K562 (cell line): ENCODE results near the gene DUOXA2. TPM values are rescaled to one million over a fixed set of nuclear protein-coding genes. Genes with fewer than 3 reads are reported as not detected.

Experiments used
- CBX5 ChIP-seq: IDR thresholded peaks from 2 replicates; pipeline ENCODE4 v1.6.1; 2014; ENCODE audit warnings: low read depth, borderline replicate concordance
- KLF16 ChIP-seq: IDR thresholded peaks from 2 replicates; pipeline ENCODE4 v1.6.1; 2016; ENCODE audit warnings: antibody characterized with exemption
- MAFK ChIP-seq: IDR thresholded peaks from 2 replicates; pipeline ENCODE4 v1.6.1; 2011; ENCODE audit warnings: low read length, improper control_type of control experiment
- POLR2A ChIP-seq: fragments of 450-650 bp; conservative IDR thresholded peaks from 2 replicates; pipeline ENCODE4 v1.6.1; 2016
- RAD21 ChIP-seq, 2 experiments: fragments of 250-450 bp in 1 of 2; fragments of 450-650 bp in 1 of 2; sonication (Bioruptor Pico) in 1 of 2; formaldehyde crosslinking in 1 of 2; IDR thresholded peaks in 1 of 2; conservative IDR thresholded peaks in 1 of 2; 2 replicates each; pipeline versions ENCODE4 v1.4.0 to v1.8.0; 2020 to 2022; ENCODE audit warnings: mild to moderate bottlenecking in 2 of 2, moderate library complexity in 1 of 2
- RB1 ChIP-seq: fragments of 450-650 bp; IDR thresholded peaks from 2 replicates; pipeline ENCODE4 v1.6.1; 2017; ENCODE audit warnings: low read depth, mild to moderate bottlenecking
- SP1 ChIP-seq: sonication (generic); formaldehyde crosslinking; IDR thresholded peaks from 2 replicates; pipeline ENCODE4 v1.8.1; 2022; ENCODE audit warnings: mild to moderate bottlenecking, missing genetic modification reagents
- SRF ChIP-seq, 2 experiments: fragments of 250-450, 450-650 bp in 1 of 2; sonication (Bioruptor Pico) in 1 of 2; sonication (generic) in 1 of 2; formaldehyde crosslinking; IDR thresholded peaks; 2 replicates each; pipeline versions ENCODE4 v1.5.0 to v1.5.1; 2020 to 2022; ENCODE audit warnings: mild to moderate bottlenecking in 1 of 2, missing genetic modification reagents in 1 of 2
- STAG1 ChIP-seq: sonication (generic); formaldehyde crosslinking; IDR thresholded peaks from 2 replicates; pipeline ENCODE4 v1.5.0; 2020; ENCODE audit warnings: missing genetic modification reagents, borderline replicate concordance
- YY1 ChIP-seq, 3 experiments: IDR thresholded peaks; 2 replicates each; pipeline ENCODE4 v1.6.1; 2011; ENCODE audit warnings: low read length in 2 of 3, mild to moderate bottlenecking in 2 of 3, moderate library complexity in 2 of 3, borderline replicate concordance in 1 of 3, control low read depth in 1 of 3, low read depth in 1 of 3; ENCODE audit not compliant: insufficient read depth in 3 of 3, insufficient replicate concordance in 2 of 3, control insufficient read depth in 1 of 3, insufficient read length in 1 of 3; ENCODE audit errors: extremely low read depth in 1 of 3
- ZBED1 ChIP-seq: IDR thresholded peaks from 2 replicates; pipeline ENCODE4 v1.6.1; 2014
- ZNF561 ChIP-seq: fragments of 450-650 bp; formaldehyde crosslinking; conservative IDR thresholded peaks from 2 replicates; pipeline ENCODE4 v1.4.0; 2020; ENCODE audit warnings: mild to moderate bottlenecking, moderate library complexity
- polyA plus RNA-seq, 8 experiments: library from polyadenylated mRNA; depleted of rRNA in 4 of 8; stranded (reverse) in 5 of 8; unstranded in 3 of 8; fragments of >200 nt; fragmentation: Nextera tagmentation in 2 of 8; fragmentation: Illumina TruSeq in 1 of 8; extraction: Ambion mirVana in 2 of 8; extraction: Trizol in 1 of 8; gene quantifications; 2 replicates each; pipeline versions ENCODE4 v1.2.1 to v1.2.3, GENCODE V29; 2011 to 2014; ENCODE audit warnings: inconsistent platforms in 1 of 8, missing spikeins in 1 of 8
- total RNA-seq, 7 experiments: library from RNA; depleted of rRNA in 6 of 7; stranded (reverse); fragments of >200 nt in 6 of 7; fragmentation: Illumina TruSeq in 2 of 7; extraction: Trizol in 2 of 7; gene quantifications; 2 replicates each; pipeline versions ENCODE4 v1.2.1 to v1.2.3, GENCODE V29; 2011 to 2021; ENCODE audit warnings: low replicate concordance in 1 of 7
- TF ChIP-seq, protein P1 (sequence below), 2 experiments: IDR thresholded peaks; 2 replicates each; pipeline ENCODE4 v1.6.1; 2012; ENCODE audit warnings: improper control_type of control experiment in 2 of 2, low read depth in 2 of 2, low read length in 2 of 2, borderline replicate concordance in 1 of 2
- TF ChIP-seq, protein P2 (sequence below), 2 experiments: fragments of 450-650 bp; formaldehyde crosslinking in 1 of 2; IDR thresholded peaks; 2 replicates each; pipeline versions ENCODE4 v1.4.0 to v1.6.1; 2014 to 2020; ENCODE audit warnings: mild to moderate bottlenecking in 2 of 2, borderline replicate concordance in 1 of 2, low read depth in 1 of 2
- TF ChIP-seq, protein P3 (sequence below): sonication (generic); formaldehyde crosslinking; IDR thresholded peaks from 2 replicates; pipeline ENCODE4 v1.8.1; 2023; ENCODE audit warnings: mild to moderate bottlenecking, missing genetic modification reagents

The DUOXA2 gene
- total and polyA plus RNA-seq, 9 of the 15 experiments (the other 6 are each of a cell fraction or from before 2014, with no cell fraction given): not detected

DNA sequence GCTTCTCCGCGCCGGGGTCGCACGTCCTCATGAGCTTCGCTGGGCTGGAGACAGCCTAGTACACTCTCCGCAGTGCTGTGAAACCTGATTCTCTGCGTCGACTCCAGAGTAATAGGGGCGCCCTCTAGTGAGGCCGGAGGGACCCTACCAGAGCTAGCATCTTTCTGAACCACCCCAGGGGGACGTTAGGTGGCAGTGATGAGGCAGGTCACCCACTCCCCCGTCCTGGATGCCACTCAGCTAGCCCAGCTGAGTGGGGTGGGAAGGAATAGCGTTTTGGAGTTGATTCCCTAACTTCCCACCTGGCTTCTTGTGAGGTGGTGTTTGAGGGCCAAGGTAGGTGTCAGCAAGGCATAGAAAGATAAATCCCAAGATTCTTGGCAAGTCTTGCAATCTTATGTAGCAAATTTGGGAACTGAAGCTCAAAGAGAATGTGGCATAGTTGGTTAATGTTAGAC, 4.0 kb downstream of the DUOXA2 start (continued):
- TF ChIP-seq YY1 (IDR thresholded peaks at IDR 0.05; ENCODE audit: borderline replicate concordance in 1 of 3, control insufficient read depth in 1 of 3, extremely low read depth in 1 of 3, insufficient read depth in 3 of 3, insufficient read length in 1 of 3, insufficient replicate concordance in 2 of 3, low read depth in 1 of 3, low read length in 2 of 3) (peak in 1 of 3 experiments; percentile 24), STAG1 (CRISPR knock-in tag) (peak; percentile 75; the same call in 1 of the 2 replicates), MAFK (peak; percentile 26; the same call in 1 of the 2 replicates), SP1 (CRISPR knock-in tag) (no peak), SRF (CRISPR knock-in tag; IDR thresholded peaks at IDR 0.05) (no peak), ZNF561 (CRISPR knock-in tag) (no peak), KLF16 (peak; percentile 79), RB1 (peak; percentile 91), POLR2A (no peak), CBX5 (0 out of 2 replicates have a peak, but pooled peaks have one; percentile 49), ZBED1 (no peak), RAD21 (CRISPR knock-in tag; conservative IDR thresholded peaks at IDR 0.05 in 1 of 2, IDR thresholded peaks at IDR 0.05 in 1 of 2) (peak; percentile 93 to 97)
- TF ChIP-seq, protein P1, sequence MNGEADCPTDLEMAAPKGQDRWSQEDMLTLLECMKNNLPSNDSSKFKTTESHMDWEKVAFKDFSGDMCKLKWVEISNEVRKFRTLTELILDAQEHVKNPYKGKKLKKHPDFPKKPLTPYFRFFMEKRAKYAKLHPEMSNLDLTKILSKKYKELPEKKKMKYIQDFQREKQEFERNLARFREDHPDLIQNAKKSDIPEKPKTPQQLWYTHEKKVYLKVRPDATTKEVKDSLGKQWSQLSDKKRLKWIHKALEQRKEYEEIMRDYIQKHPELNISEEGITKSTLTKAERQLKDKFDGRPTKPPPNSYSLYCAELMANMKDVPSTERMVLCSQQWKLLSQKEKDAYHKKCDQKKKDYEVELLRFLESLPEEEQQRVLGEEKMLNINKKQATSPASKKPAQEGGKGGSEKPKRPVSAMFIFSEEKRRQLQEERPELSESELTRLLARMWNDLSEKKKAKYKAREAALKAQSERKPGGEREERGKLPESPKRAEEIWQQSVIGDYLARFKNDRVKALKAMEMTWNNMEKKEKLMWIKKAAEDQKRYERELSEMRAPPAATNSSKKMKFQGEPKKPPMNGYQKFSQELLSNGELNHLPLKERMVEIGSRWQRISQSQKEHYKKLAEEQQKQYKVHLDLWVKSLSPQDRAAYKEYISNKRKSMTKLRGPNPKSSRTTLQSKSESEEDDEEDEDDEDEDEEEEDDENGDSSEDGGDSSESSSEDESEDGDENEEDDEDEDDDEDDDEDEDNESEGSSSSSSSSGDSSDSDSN (IDR thresholded peaks at IDR 0.05; ENCODE audit: borderline replicate concordance in 1 of 2, low read depth in 2 of 2, low read length in 2 of 2): 0 out of 4 replicates have a peak, but pooled peaks of 1 of the 2 experiments have one; percentile 43
- TF ChIP-seq, protein P2, sequence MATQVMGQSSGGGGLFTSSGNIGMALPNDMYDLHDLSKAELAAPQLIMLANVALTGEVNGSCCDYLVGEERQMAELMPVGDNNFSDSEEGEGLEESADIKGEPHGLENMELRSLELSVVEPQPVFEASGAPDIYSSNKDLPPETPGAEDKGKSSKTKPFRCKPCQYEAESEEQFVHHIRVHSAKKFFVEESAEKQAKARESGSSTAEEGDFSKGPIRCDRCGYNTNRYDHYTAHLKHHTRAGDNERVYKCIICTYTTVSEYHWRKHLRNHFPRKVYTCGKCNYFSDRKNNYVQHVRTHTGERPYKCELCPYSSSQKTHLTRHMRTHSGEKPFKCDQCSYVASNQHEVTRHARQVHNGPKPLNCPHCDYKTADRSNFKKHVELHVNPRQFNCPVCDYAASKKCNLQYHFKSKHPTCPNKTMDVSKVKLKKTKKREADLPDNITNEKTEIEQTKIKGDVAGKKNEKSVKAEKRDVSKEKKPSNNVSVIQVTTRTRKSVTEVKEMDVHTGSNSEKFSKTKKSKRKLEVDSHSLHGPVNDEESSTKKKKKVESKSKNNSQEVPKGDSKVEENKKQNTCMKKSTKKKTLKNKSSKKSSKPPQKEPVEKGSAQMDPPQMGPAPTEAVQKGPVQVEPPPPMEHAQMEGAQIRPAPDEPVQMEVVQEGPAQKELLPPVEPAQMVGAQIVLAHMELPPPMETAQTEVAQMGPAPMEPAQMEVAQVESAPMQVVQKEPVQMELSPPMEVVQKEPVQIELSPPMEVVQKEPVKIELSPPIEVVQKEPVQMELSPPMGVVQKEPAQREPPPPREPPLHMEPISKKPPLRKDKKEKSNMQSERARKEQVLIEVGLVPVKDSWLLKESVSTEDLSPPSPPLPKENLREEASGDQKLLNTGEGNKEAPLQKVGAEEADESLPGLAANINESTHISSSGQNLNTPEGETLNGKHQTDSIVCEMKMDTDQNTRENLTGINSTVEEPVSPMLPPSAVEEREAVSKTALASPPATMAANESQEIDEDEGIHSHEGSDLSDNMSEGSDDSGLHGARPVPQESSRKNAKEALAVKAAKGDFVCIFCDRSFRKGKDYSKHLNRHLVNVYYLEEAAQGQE (IDR thresholded peaks at IDR 0.05; ENCODE audit: borderline replicate concordance): peak; percentile 94
- TF ChIP-seq, protein P2 (CRISPR knock-in tag; IDR thresholded peaks at IDR 0.05; ENCODE audit: low read depth): no peak
- TF ChIP-seq, protein P3, sequence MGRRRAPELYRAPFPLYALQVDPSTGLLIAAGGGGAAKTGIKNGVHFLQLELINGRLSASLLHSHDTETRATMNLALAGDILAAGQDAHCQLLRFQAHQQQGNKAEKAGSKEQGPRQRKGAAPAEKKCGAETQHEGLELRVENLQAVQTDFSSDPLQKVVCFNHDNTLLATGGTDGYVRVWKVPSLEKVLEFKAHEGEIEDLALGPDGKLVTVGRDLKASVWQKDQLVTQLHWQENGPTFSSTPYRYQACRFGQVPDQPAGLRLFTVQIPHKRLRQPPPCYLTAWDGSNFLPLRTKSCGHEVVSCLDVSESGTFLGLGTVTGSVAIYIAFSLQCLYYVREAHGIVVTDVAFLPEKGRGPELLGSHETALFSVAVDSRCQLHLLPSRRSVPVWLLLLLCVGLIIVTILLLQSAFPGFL (CRISPR knock-in tag): no peak
